Measurements from ENCODE around the gene ARMC2. TPM values are rescaled to one million over a fixed set of nuclear protein-coding genes. Genes with fewer than 3 reads are reported as not detected.

Gene ARMC2
- total RNA-seq, 1 donor from 2014 or later = 5.2 TPM

- Histone ChIP-seq H3K79me2 (ENCODE audit: insufficient read depth, low read length) (no peaks in the 10 kb centered on the region), H3K4me1 (ENCODE audit: insufficient read depth, low read length) (no peaks in the 10 kb centered on the region), H3K4me2 (ENCODE audit: low read length) (no peak overlapping the region), H3K9ac (ENCODE audit: low read length) (no peak overlapping the region), H3K36me3 (ENCODE audit: insufficient read depth, low read length) (peaks cover 3% of the 10 kb centered on the region), H3K27ac (ENCODE audit: low read depth, low read length) (no peak overlapping the region), H2AFZ (ENCODE audit: low read depth, low read length) (no peak overlapping the region), H3K27me3 (ENCODE audit: insufficient read depth, low read length) (no peaks in the 10 kb centered on the region), H3K4me3 (ENCODE audit: insufficient read depth, low read depth, low read length) (no peak overlapping the region), H4K20me1 (ENCODE audit: insufficient read depth, low read length) (no peaks in the 10 kb centered on the region), H3K9me3 (ENCODE audit: insufficient read depth, low read depth, low read length) (no peaks in the 10 kb centered on the region)
- peaks cover 2% of the 10 kb centered on the region for H3K4me1 Mint-ChIP-seq (ENCODE audit: low read depth, unreplicated experiment)
- no peak for TF ChIP-seq EZH2 (IDR thresholded peaks at IDR 0.05; ENCODE audit: insufficient read depth, low read length)
- TF ChIP-seq CTCF (IDR thresholded peaks at IDR 0.05; ENCODE audit: insufficient read depth, low read depth, low read length) = no peak
- DNase-seq (ENCODE audit: low read depth) (no peak), FAIRE-seq (no peak)
- H3K4me3 Mint-ChIP-seq (ENCODE audit: unreplicated experiment) = no peak overlapping the region
- H3K36me3 Mint-ChIP-seq (ENCODE audit: low read depth, unreplicated experiment) = peaks cover 21% of the 10 kb centered on the region
- H3K27me3 Mint-ChIP-seq (ENCODE audit: low read depth, unreplicated experiment) = no peaks in the 10 kb centered on the region
- H3K27ac Mint-ChIP-seq (ENCODE audit: unreplicated experiment) = no peak overlapping the region
- H3K9me3 Mint-ChIP-seq (ENCODE audit: unreplicated experiment) = peaks cover 2% of the 10 kb centered on the region
Measured at GRCh38 chr6:108866798-108867197, 18.6 kb downstream of the ARMC2 start.

GRCh38 chr6:108868647-108869046 is 20.4 kb downstream of the ARMC2 start:
- Histone ChIP-seq H3K4me1 (ENCODE audit: insufficient read depth, low read length) (no peaks in the 10 kb centered on the region), H3K4me2 (ENCODE audit: low read length) (no peak overlapping the region), H3K9ac (ENCODE audit: low read length) (no peak overlapping the region), H3K27me3 (ENCODE audit: insufficient read depth, low read length) (no peaks in the 10 kb centered on the region), H2AFZ (ENCODE audit: low read depth, low read length) (no peak overlapping the region), H3K9me3 (ENCODE audit: insufficient read depth, low read depth, low read length) (no peaks in the 10 kb centered on the region), H4K20me1 (ENCODE audit: insufficient read depth, low read length) (no peaks in the 10 kb centered on the region), H3K4me3 (ENCODE audit: insufficient read depth, low read depth, low read length) (no peak overlapping the region), H3K27ac (ENCODE audit: low read depth, low read length) (no peak overlapping the region), H3K36me3 (ENCODE audit: insufficient read depth, low read length) (peaks cover 3% of the 10 kb centered on the region), H3K79me2 (ENCODE audit: insufficient read depth, low read length) (no peaks in the 10 kb centered on the region)
- no peak for FAIRE-seq
- Mint-ChIP-seq H3K4me1 (ENCODE audit: low read depth, unreplicated experiment) (peaks cover 4% of the 10 kb centered on the region), H3K27me3 (ENCODE audit: low read depth, unreplicated experiment) (no peaks in the 10 kb centered on the region), H3K4me3 (ENCODE audit: unreplicated experiment) (no peak overlapping the region), H3K9me3 (ENCODE audit: unreplicated experiment) (peaks cover 5% of the 10 kb centered on the region), H3K36me3 (ENCODE audit: low read depth, unreplicated experiment) (peaks cover 19% of the 10 kb centered on the region), H3K27ac (ENCODE audit: unreplicated experiment) (no peak overlapping the region)
- TF ChIP-seq CTCF (IDR thresholded peaks at IDR 0.05; ENCODE audit: insufficient read depth, low read depth, low read length) (no peak), EZH2 (IDR thresholded peaks at IDR 0.05; ENCODE audit: insufficient read depth, low read length) (no peak)
- no peak for DNase-seq (ENCODE audit: low read depth)

GRCh38 chr6:108869876-108870275 is 21.7 kb downstream of the ARMC2 start:
- H3K4me2 ChIP-seq (ENCODE audit: low read length) = no peak overlapping the region
- H3K27me3 ChIP-seq (ENCODE audit: insufficient read depth, low read length) = no peaks in the 10 kb centered on the region
- H4K20me1 ChIP-seq (ENCODE audit: insufficient read depth, low read length) = no peaks in the 10 kb centered on the region
- Mint-ChIP-seq H3K27me3 (ENCODE audit: low read depth, unreplicated experiment) (no peaks in the 10 kb centered on the region), H3K9me3 (ENCODE audit: unreplicated experiment) (peaks cover 3% of the 10 kb centered on the region), H3K4me3 (ENCODE audit: unreplicated experiment) (no peak overlapping the region), H3K27ac (ENCODE audit: unreplicated experiment) (no peak overlapping the region), H3K36me3 (ENCODE audit: low read depth, unreplicated experiment) (peaks cover 19% of the 10 kb centered on the region), H3K4me1 (ENCODE audit: low read depth, unreplicated experiment) (peaks cover 4% of the 10 kb centered on the region)
- no peak overlapping the region for H2AFZ ChIP-seq (ENCODE audit: low read depth, low read length)
- H3K9ac ChIP-seq (ENCODE audit: low read length) = no peak overlapping the region
- no peaks in the 10 kb centered on the region for H3K4me1 ChIP-seq (ENCODE audit: insufficient read depth, low read length)
- H3K4me3 ChIP-seq (ENCODE audit: insufficient read depth, low read depth, low read length) = no peak overlapping the region
- H3K79me2 ChIP-seq (ENCODE audit: insufficient read depth, low read length) = no peaks in the 10 kb centered on the region
- no peaks in the 10 kb centered on the region for H3K9me3 ChIP-seq (ENCODE audit: insufficient read depth, low read depth, low read length)
- no peak overlapping the region for H3K27ac ChIP-seq (ENCODE audit: low read depth, low read length)
- DNase-seq (ENCODE audit: low read depth) (no peak), FAIRE-seq (no peak)
- TF ChIP-seq EZH2 (IDR thresholded peaks at IDR 0.05; ENCODE audit: insufficient read depth, low read length) (no peak), CTCF (IDR thresholded peaks at IDR 0.05; ENCODE audit: insufficient read depth, low read depth, low read length) (no peak)
- H3K36me3 ChIP-seq (ENCODE audit: insufficient read depth, low read length) = no peaks in the 10 kb centered on the region
